SK-N-SH treated with all-trans-retinoic acid at 6 μM for 48 hours (cell line): Measurements from ENCODE around the gene JMJD4.

ENCODE experiments used
- ESRRG ChIP-seq: fragments of 250-450 bp; sonication (Bioruptor Pico); IDR thresholded peaks from 2 replicates; pipeline ENCODE4 v1.6.1; 2021; ENCODE audit warnings: mild to moderate bottlenecking
- OSR1 ChIP-seq: fragments of 250-450 bp; sonication (Bioruptor Pico); IDR thresholded peaks from 2 replicates; pipeline ENCODE4 v1.8.0; 2022; ENCODE audit warnings: moderate library complexity, mild to moderate bottlenecking, inconsistent platforms
- TF ChIP-seq, protein P1 (sequence below): fragments of 250-450 bp; sonication (Bioruptor Pico); IDR thresholded peaks from 2 replicates; pipeline ENCODE4 v1.8.0; 2020; ENCODE audit warnings: mild to moderate bottlenecking, moderate library complexity, borderline replicate concordance

DNA sequence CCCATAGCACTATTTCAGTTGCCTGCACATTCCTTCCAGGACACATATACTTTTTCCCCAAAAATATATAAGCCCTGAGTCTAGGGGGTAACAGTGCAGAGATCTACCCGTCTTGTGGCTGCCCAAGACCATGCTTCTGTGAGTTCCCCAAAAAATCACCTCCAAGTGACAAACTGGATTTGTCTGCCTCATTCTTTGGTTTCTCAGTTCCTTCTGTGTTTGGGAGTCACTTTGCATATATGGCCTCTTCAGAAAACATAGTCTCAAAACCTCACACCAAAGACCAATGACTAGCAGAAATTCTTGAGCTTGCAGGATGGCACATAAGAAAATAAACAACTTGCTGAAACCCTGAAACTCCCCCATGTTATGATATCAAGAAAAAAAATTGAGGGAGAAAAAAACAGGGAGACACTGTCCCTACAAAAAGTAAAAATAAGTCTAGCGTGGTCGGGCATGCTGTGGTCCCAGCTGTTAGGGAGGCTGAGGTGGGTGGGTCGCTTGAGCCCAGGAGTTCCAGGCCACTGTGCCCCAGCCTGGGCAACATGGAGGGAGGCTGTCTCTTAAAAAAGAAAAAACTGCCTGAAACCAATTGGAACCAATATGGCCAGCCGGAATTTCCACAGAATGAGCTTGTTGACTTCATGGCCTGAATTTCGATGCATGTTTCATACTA, 8.0 kb downstream of the JMJD4 start:
- TF ChIP-seq ESRRG (CRISPR knock-in tag) (no peak), OSR1 (CRISPR knock-in tag) (no peak)
- TF ChIP-seq, protein P1, sequence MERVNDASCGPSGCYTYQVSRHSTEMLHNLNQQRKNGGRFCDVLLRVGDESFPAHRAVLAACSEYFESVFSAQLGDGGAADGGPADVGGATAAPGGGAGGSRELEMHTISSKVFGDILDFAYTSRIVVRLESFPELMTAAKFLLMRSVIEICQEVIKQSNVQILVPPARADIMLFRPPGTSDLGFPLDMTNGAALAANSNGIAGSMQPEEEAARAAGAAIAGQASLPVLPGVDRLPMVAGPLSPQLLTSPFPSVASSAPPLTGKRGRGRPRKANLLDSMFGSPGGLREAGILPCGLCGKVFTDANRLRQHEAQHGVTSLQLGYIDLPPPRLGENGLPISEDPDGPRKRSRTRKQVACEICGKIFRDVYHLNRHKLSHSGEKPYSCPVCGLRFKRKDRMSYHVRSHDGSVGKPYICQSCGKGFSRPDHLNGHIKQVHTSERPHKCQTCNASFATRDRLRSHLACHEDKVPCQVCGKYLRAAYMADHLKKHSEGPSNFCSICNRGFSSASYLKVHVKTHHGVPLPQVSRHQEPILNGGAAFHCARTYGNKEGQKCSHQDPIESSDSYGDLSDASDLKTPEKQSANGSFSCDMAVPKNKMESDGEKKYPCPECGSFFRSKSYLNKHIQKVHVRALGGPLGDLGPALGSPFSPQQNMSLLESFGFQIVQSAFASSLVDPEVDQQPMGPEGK = no peak
